ENCODE measurements around the gene TULP4. TPM values are rescaled to one million over a fixed set of nuclear protein-coding genes. Genes with fewer than 3 reads are reported as not detected.
"Not testable (repeated sequence)": the region's sequence is repeated elsewhere in the genome, so short reads cannot be mapped to it uniquely, and the experiment has no call there.

TULP4 gene
- total and polyA plus RNA-seq, 7 experiments from 2014 or later = 33.3 to 79.0 (median 51.8) TPM

DNA sequence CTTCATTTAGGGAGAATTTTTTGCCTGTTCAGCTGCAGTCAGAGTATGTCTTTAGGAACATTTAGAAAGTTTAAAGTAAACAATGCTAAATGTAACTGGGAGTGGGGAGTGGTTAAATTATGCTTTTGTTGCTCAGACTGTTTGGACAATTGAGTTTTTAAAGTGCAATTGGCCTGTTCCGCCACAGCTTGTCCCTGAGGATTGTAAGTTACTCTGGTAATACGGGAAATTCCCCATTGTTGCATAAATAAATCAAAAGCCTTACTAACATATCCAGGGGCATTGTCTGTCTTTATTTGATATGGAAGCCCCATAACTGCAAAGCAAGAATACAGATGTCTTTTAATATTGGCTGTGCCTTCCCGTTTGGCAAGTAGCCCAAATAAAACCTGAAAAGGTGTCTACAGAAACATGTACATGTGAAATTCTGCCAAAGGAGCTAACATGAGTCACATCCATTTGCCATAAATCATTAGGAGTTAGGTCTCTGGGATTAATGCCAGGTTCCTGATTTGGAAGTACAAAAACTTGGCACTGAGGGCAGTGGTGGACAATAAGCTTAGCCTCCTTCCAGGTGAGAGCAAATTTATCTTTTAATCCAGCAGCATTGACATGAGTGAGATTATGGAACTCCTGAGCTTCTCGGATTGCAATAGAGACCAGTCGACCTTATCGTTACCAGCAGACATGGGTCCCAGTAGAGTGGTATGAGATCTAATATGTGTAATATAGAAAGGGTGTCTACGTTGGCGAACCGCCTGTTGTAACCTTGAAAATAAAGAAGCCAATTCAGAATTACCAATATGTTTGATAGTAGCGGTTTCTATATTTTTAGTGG is 11.7 kb upstream of the TULP4 start:
- intact Hi-C loops (cut with micrococcal nuclease); H3K36me3 ChIP-seq (ENCODE audit: control insufficient read depth in 2 of 3, insufficient read depth in 3 of 3, low read length in 3 of 3); H3K4me3 ChIP-seq (ENCODE audit: low read length); POLR2A ChIA-PET; CTCF ChIA-PET; H3K4me1 Mint-ChIP-seq; H3K27ac ChIP-seq (ENCODE audit: low read depth, low read length); DNase-seq; H3K4me3 Mint-ChIP-seq; H3K4me1 ChIP-seq (ENCODE audit: control insufficient read depth in 2 of 2, insufficient read depth in 2 of 2, low read length in 2 of 2); H3K27ac Mint-ChIP-seq; H3K27me3 ChIP-seq (ENCODE audit: control insufficient read depth in 2 of 2, insufficient read depth in 2 of 2, low read length in 2 of 2); ATAC-seq; H3K27me3 Mint-ChIP-seq: not testable (repeated sequence)
- H3K9me3 ChIP-seq (ENCODE audit: control insufficient read depth in 2 of 3, low read length in 3 of 3) = peaks cover 0 to 13% (median 9%) of the 10 kb centered on the region in 3 experiments
- Mint-ChIP-seq H3K36me3 (peaks cover 23 to 61% (median 28%) of the 10 kb centered on the region in 5 donors), H3K9me3 (peaks cover 7 to 28% (median 14%) of the 10 kb centered on the region in 11 donors)

DNA sequence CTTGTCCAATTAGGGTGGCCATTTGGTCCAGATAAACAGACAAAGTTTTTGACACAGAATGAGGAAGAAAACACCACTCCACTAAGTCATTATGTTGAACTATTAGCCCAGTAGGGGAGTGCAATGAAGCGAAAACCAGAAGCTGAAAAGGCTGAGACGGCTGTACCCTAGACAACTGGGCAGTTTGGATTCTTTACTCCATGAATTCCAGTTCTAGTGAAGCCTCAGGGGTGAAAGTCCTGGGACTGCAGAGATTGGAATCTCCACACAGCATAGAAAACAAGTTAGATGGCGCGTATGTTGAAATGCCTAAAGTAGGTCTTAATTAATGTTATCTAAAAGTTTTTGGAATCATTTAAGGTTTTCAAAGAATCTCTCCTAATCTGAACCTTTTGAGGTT is 10.7 kb upstream of the TULP4 start:
- ATAC-seq; H3K27me3 Mint-ChIP-seq; H3K36me3 ChIP-seq (ENCODE audit: control insufficient read depth in 2 of 3, insufficient read depth in 3 of 3, low read length in 3 of 3); DNase-seq; H3K4me1 ChIP-seq (ENCODE audit: control insufficient read depth in 2 of 2, insufficient read depth in 2 of 2, low read length in 2 of 2); POLR2A ChIA-PET; H3K27me3 ChIP-seq (ENCODE audit: control insufficient read depth in 2 of 2, insufficient read depth in 2 of 2, low read length in 2 of 2); H3K9me3 ChIP-seq (ENCODE audit: control insufficient read depth in 2 of 3, low read length in 3 of 3); H3K27ac Mint-ChIP-seq; H3K4me3 ChIP-seq (ENCODE audit: low read length); H3K27ac ChIP-seq (ENCODE audit: low read depth, low read length); intact Hi-C loops (cut with micrococcal nuclease); H3K4me3 Mint-ChIP-seq; CTCF ChIA-PET; H3K4me1 Mint-ChIP-seq: not testable (repeated sequence)
- peaks cover 16 to 53% (median 22%) of the 10 kb centered on the region in 5 donors for H3K36me3 Mint-ChIP-seq
- peaks cover under 1 to 19% (median 7%) of the 10 kb centered on the region in 11 donors for H3K9me3 Mint-ChIP-seq

DNA sequence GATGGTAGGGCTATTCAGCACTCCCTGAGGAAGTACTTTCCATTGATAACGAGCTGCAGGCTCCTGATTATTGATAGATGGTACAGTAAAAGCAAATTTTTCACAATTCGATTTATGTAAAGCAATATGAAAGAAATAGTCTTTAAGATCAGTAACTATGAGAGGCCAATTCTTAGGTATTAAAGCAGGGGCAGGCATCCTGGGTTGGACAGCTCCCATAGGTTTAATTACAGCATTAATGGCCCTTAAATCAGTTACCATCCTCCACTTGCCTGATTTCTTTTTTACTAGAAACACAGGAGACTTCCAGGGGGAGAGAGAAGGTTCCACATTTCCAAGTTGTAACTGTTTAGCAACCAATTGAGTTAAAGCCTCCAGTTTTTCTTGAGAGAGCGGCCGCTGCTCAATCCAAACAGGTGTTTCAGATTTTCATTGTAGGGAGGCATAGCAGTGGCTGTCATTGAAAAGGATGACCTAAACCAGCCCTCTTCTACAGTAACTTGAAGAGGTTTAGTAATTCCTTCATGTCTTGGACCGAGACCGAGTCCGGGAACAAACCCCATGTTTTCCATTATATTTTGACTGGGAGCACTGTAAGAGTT is 10.0 kb upstream of the TULP4 start:
- CTCF ChIA-PET; H3K27ac ChIP-seq (ENCODE audit: low read depth, low read length); POLR2A ChIA-PET; H3K4me1 Mint-ChIP-seq; intact Hi-C loops (cut with micrococcal nuclease); H3K4me3 Mint-ChIP-seq; DNase-seq; H3K27ac Mint-ChIP-seq; H3K4me3 ChIP-seq (ENCODE audit: low read length); H3K27me3 ChIP-seq (ENCODE audit: control insufficient read depth in 2 of 2, insufficient read depth in 2 of 2, low read length in 2 of 2); H3K9me3 ChIP-seq (ENCODE audit: control insufficient read depth in 2 of 3, low read length in 3 of 3); H3K36me3 ChIP-seq (ENCODE audit: control insufficient read depth in 2 of 3, insufficient read depth in 3 of 3, low read length in 3 of 3); H3K27me3 Mint-ChIP-seq; ATAC-seq; H3K4me1 ChIP-seq (ENCODE audit: control insufficient read depth in 2 of 2, insufficient read depth in 2 of 2, low read length in 2 of 2): not testable (repeated sequence)
- peaks cover 0 to 12% (median 5%) of the 10 kb centered on the region in 11 donors for H3K9me3 Mint-ChIP-seq
- H3K36me3 Mint-ChIP-seq = peaks cover 16 to 47% (median 18%) of the 10 kb centered on the region in 5 donors

DNA sequence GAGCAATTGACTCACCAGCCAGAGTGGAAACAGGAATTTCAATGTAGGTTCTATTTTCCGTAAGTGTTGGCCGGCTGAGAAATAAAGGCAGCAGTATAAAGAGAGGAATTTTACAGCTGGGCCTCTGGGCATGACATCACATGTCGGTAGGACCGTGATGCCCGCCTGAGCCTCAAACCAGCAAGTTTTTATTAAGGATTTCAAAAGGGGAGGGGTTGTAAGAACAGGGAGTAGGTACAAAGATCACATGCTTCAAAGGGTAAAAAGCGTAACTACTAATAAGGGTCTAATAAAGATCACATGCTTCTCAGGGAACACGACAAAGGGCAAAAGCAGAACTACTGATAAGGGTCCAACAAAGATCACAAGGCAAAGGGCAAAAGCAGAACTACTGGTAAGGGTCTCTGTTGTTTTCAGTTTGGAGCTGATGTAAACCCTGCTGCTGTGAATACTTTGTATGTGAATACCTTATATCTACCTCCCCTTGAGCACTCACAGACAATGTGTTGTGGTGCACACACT is 9.0 kb upstream of the TULP4 start:
- H3K36me3 ChIP-seq (ENCODE audit: control insufficient read depth in 2 of 3, insufficient read depth in 3 of 3, low read length in 3 of 3) = no peaks in the 10 kb centered on the region
- ATAC-seq (no peak), DNase-seq (no peak)
- H3K27ac ChIP-seq (ENCODE audit: low read depth, low read length) = no peak overlapping the region
- Mint-ChIP-seq H3K27ac (no peak overlapping the region), H3K4me3 (no peak overlapping the region), H3K9me3 (peaks cover 0 to 6% (median 3%) of the 10 kb centered on the region in 11 donors), H3K36me3 (peaks cover 13 to 39% (median 16%) of the 10 kb centered on the region in 5 donors), H3K4me1 (peaks cover 0 to 5% (median 0%) of the 10 kb centered on the region in 7 donors), H3K27me3 (no peaks in the 10 kb centered on the region)
- H3K27me3 ChIP-seq (ENCODE audit: control insufficient read depth in 2 of 2, insufficient read depth in 2 of 2, low read length in 2 of 2) = no peaks in the 10 kb centered on the region
- intact Hi-C loops (cut with micrococcal nuclease) = no loop called here
- no peaks in the 10 kb centered on the region for H3K9me3 ChIP-seq (ENCODE audit: control insufficient read depth in 2 of 3, low read length in 3 of 3)
- ChIA-PET POLR2A (no interaction called here), CTCF (no interaction called here)
- H3K4me1 ChIP-seq (ENCODE audit: control insufficient read depth in 2 of 2, insufficient read depth in 2 of 2, low read length in 2 of 2) = no peaks in the 10 kb centered on the region
- H3K4me3 ChIP-seq (ENCODE audit: low read length) = no peak overlapping the region

DNA sequence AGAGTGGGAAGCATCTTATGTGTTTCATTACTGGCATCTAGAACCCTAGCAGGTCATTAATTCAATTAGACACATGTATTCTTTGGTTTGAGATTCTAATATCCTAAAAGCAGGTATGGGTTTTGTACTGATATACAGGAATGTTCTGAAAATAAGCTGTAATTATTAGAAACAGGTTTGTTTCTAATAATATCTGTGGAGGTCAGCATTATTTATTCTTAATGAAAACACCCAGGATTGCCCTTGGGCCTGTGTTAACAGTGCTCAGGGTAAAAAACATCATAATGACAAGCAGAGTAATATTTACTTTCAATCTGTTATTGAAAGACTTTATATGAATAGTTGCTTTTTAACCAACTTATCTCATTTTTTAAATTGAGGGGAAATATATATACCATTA is 8.0 kb upstream of the TULP4 start:
- Mint-ChIP-seq H3K36me3 (peaks cover 7 to 31% (median 10%) of the 10 kb centered on the region in 5 donors), H3K27ac (no peak overlapping the region), H3K4me3 (no peak overlapping the region), H3K27me3 (no peaks in the 10 kb centered on the region), H3K4me1 (peaks cover 0 to 5% (median 0%) of the 10 kb centered on the region in 7 donors), H3K9me3 (no peaks in the 10 kb centered on the region)
- ATAC-seq (no peak), DNase-seq (no peak)
- POLR2A ChIA-PET = interaction anchor here (0.6 kb wide), 1 partner anchor 13 kb away, joined by 3 read pairs; no protein-coding TSS in a partner anchor
- Histone ChIP-seq H3K9me3 (ENCODE audit: control insufficient read depth in 2 of 3, low read length in 3 of 3) (no peaks in the 10 kb centered on the region), H3K36me3 (ENCODE audit: control insufficient read depth in 2 of 3, insufficient read depth in 3 of 3, low read length in 3 of 3) (no peaks in the 10 kb centered on the region), H3K4me1 (ENCODE audit: control insufficient read depth in 2 of 2, insufficient read depth in 2 of 2, low read length in 2 of 2) (no peaks in the 10 kb centered on the region), H3K27me3 (ENCODE audit: control insufficient read depth in 2 of 2, insufficient read depth in 2 of 2, low read length in 2 of 2) (no peaks in the 10 kb centered on the region), H3K4me3 (ENCODE audit: low read length) (no peak overlapping the region), H3K27ac (ENCODE audit: low read depth, low read length) (no peak overlapping the region)
- intact Hi-C loops (cut with micrococcal nuclease) = no loop called here
- CTCF ChIA-PET = no interaction called here

DNA sequence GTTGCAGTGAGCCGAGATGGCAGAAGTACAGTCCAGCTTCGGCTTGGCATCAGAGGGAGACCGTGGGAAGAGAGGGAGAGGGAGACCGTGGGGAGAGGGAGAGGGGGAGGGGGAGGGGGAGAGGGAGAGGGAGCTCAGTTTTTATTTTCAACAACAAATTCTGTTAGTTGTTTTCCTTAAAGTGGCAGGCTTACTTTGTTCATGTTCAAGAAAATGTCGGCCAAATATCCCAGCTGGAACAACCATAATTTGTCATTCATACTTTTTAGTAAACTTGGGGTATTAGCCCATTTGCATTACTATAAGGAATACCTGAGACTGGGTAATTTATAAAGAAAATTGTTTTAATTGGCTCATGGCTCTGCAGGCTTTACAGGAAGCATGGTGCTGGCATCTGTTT is 2.5 kb upstream of the TULP4 start:
- H3K27me3 ChIP-seq (ENCODE audit: control insufficient read depth in 2 of 2, insufficient read depth in 2 of 2, low read length in 2 of 2) = no peaks in the 10 kb centered on the region
- no peaks in the 10 kb centered on the region for H3K27me3 Mint-ChIP-seq
- H3K36me3 ChIP-seq (ENCODE audit: control insufficient read depth in 2 of 3, insufficient read depth in 3 of 3, low read length in 3 of 3) = peaks cover 0 to 12% (median 0%) of the 10 kb centered on the region in 3 experiments
- intact Hi-C loops (cut with micrococcal nuclease) = no loop called here
- ChIA-PET CTCF (no interaction called here), POLR2A (interaction anchor here (0.7 kb wide), 1 partner anchor 374 kb away, joined by 3 read pairs; no protein-coding TSS in a partner anchor)
- H3K9me3 ChIP-seq (ENCODE audit: control insufficient read depth in 2 of 3, low read length in 3 of 3) = no peaks in the 10 kb centered on the region
- H3K27ac Mint-ChIP-seq = no peak overlapping the region
- ATAC-seq (no peak), DNase-seq (no peak)
- H3K4me3 Mint-ChIP-seq = no peak overlapping the region
- peaks cover 0 to 2% (median 0%) of the 10 kb centered on the region in 11 donors for H3K9me3 Mint-ChIP-seq
- H3K4me1 Mint-ChIP-seq = peaks cover 0 to 13% (median 9%) of the 10 kb centered on the region in 7 donors
- H3K36me3 Mint-ChIP-seq = peaks cover 9 to 49% (median 43%) of the 10 kb centered on the region in 5 donors
- no peak overlapping the region for H3K27ac ChIP-seq (ENCODE audit: low read depth, low read length)
- H3K4me1 ChIP-seq (ENCODE audit: control insufficient read depth in 2 of 2, insufficient read depth in 2 of 2, low read length in 2 of 2) = no peaks in the 10 kb centered on the region
- no peak overlapping the region for H3K4me3 ChIP-seq (ENCODE audit: low read length)

All from naive thymus-derived CD4-positive, alpha-beta T cell (primary cell).